Skin of body (tissue), 2 donors: ENCODE measurements around the gene RBMS2. TPM values are rescaled to one million over a fixed set of nuclear protein-coding genes. Genes with fewer than 3 reads are reported as not detected.

Source experiments
- small RNA-seq: library from RNA; depleted of rRNA; stranded (forward); fragments of <200 nt; gene quantifications from one replicate; pipeline ENCODE3, GENCODE V24; 2014; ENCODE audit warnings: low replicate concordance
- total RNA-seq: library from RNA; depleted of rRNA; stranded (reverse); fragments of >200 nt; gene quantifications from one replicate; pipeline ENCODE4 v1.2.3, GENCODE V29; 2014

The RBMS2 gene
- total RNA-seq, 1 donor from 2014 or later, result 31.5 TPM

Small RNA genes within 50 kb of the gene (small RNA-seq; reads per million reads assigned to genes)
- not detected for gene RNU6-343P
- 2,868 reads per million, percentile 99 among the genes with 10 or more reads in this experiment for gene SNORD59A

Other genes with a start within 250 kb of the RBMS2 start
- 118 TPM for gene CS, start 221.5 kb upstream of the RBMS2 start, total RNA-seq
- gene CNPY2, start 205.8 kb upstream of the RBMS2 start, total RNA-seq, result 30.4 TPM
- gene PAN2, start 187.8 kb upstream of the RBMS2 start, total RNA-seq, result 43.7 TPM
- gene IL23A, start 182.9 kb upstream of the RBMS2 start, total RNA-seq, result 0.20 TPM
- 125 TPM for gene STAT2, start 161.7 kb upstream of the RBMS2 start, total RNA-seq
- not detected for gene APOF, start 159.0 kb upstream of the RBMS2 start, total RNA-seq
- 9.4 TPM for gene TIMELESS, start 72.4 kb upstream of the RBMS2 start, total RNA-seq
- gene MIP, start 67.2 kb upstream of the RBMS2 start, total RNA-seq, result not detected
- gene SPRYD4, start 53.2 kb upstream of the RBMS2 start, total RNA-seq, result 1.4 TPM
- 2.1 TPM for gene GLS2, start 33.7 kb upstream of the RBMS2 start, total RNA-seq
- 57.0 TPM for gene BAZ2A, start 108.5 kb downstream of the RBMS2 start, total RNA-seq
- 356 TPM for gene ATP5F1B, start 124.2 kb downstream of the RBMS2 start, total RNA-seq
- gene PTGES3, start 166.5 kb downstream of the RBMS2 start, total RNA-seq, result 90.4 TPM
- gene NACA, start 203.5 kb downstream of the RBMS2 start, total RNA-seq, result 1,216 TPM
- 12.2 TPM for gene PRIM1, start 230.5 kb downstream of the RBMS2 start, total RNA-seq
- gene HSD17B6, start 241.5 kb downstream of the RBMS2 start, total RNA-seq, result 0.20 TPM